ENCODE measurements around the gene AOPEP.
A peak's percentile ranks its signal among the peaks of the same experiment; 100 is the strongest.

Gene AOPEP

DNA sequence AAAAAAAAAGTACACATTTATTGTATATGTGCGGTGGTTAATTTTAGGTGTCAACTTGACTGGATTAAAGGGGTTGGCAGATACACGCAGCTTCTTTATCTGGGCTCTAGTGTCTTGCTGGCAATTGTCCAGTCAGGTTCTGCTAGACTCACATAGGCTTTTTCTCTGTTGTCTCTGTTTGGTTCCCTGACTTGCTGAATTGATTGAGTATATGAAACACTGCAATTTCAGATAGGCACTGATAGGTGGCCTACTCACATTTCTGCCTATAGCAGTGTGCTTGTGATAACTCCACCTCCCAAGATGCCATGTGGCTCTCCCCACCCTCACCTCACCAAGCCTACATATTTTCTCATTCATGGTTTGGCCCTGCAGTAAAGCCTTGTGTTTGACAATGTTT is 52.5 kb downstream of the AOPEP start:
- H3K4me3 ChIP-seq (ENCODE audit: low read depth, low read length), result no peak overlapping the region
- H3K27me3 ChIP-seq (replicated peaks), result no peaks in the 10 kb centered on the region
- TF ChIP-seq, protein P1, sequence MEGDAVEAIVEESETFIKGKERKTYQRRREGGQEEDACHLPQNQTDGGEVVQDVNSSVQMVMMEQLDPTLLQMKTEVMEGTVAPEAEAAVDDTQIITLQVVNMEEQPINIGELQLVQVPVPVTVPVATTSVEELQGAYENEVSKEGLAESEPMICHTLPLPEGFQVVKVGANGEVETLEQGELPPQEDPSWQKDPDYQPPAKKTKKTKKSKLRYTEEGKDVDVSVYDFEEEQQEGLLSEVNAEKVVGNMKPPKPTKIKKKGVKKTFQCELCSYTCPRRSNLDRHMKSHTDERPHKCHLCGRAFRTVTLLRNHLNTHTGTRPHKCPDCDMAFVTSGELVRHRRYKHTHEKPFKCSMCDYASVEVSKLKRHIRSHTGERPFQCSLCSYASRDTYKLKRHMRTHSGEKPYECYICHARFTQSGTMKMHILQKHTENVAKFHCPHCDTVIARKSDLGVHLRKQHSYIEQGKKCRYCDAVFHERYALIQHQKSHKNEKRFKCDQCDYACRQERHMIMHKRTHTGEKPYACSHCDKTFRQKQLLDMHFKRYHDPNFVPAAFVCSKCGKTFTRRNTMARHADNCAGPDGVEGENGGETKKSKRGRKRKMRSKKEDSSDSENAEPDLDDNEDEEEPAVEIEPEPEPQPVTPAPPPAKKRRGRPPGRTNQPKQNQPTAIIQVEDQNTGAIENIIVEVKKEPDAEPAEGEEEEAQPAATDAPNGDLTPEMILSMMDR (IDR thresholded peaks at IDR 0.05; ENCODE audit: low read depth, low read length, missing control alignments), result no peak
- H3K36me3 ChIP-seq (replicated peaks), result no peaks in the 10 kb centered on the region
- H3K27ac ChIP-seq, result no peak overlapping the region
- in situ Hi-C loops (cut with HindIII; ENCODE audit: low pct_ligation_motif_present, low sequenced_read_pairs), result no loop called here
- DNase-seq, result no peak

- H3K4me3 ChIP-seq (ENCODE audit: low read depth, low read length), result no peak overlapping the region
- H3K36me3 ChIP-seq (replicated peaks), result no peaks in the 10 kb centered on the region
- in situ Hi-C loops (cut with HindIII; ENCODE audit: low pct_ligation_motif_present, low sequenced_read_pairs), result no loop called here
- TF ChIP-seq, protein P1 (IDR thresholded peaks at IDR 0.05; ENCODE audit: low read depth, low read length, missing control alignments), result no peak
- H3K27me3 ChIP-seq (replicated peaks), result no peaks in the 10 kb centered on the region
- no peak overlapping the region for H3K27ac ChIP-seq
- no peak for DNase-seq
These were observed 53.3 kb downstream of the AOPEP start for GRCh38 chr9:94779693-94780290.

DNA sequence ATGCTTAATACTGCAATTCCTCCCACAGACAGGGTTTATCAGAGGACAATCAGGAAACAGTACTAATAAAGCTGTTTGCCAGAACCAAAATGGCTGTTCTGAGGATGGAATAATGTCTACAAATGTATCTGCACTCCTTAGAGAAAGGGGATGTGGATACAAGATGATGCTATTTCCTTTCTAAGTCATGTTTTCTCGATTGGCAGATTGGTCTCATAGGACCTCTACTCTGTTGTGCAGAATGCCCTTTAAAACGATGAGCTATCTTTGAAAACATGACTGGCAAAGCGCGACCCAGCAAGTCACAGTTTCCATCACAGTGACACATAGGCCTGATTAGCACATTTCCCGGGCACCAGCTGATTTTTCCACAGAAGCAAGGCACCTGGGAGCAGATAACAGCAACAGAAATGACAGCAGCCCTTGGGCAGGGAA is 54.0 kb downstream of the AOPEP start:
- Histone ChIP-seq H3K27ac (no peak overlapping the region), H3K4me3 (ENCODE audit: low read depth, low read length) (no peak overlapping the region), H3K27me3 (replicated peaks) (no peaks in the 10 kb centered on the region), H3K36me3 (replicated peaks) (no peaks in the 10 kb centered on the region)
- DNase-seq, result no peak
- TF ChIP-seq, protein P1 (IDR thresholded peaks at IDR 0.05; ENCODE audit: low read depth, low read length, missing control alignments), result no peak
- in situ Hi-C loops (cut with HindIII; ENCODE audit: low pct_ligation_motif_present, low sequenced_read_pairs), result no loop called here

DNA sequence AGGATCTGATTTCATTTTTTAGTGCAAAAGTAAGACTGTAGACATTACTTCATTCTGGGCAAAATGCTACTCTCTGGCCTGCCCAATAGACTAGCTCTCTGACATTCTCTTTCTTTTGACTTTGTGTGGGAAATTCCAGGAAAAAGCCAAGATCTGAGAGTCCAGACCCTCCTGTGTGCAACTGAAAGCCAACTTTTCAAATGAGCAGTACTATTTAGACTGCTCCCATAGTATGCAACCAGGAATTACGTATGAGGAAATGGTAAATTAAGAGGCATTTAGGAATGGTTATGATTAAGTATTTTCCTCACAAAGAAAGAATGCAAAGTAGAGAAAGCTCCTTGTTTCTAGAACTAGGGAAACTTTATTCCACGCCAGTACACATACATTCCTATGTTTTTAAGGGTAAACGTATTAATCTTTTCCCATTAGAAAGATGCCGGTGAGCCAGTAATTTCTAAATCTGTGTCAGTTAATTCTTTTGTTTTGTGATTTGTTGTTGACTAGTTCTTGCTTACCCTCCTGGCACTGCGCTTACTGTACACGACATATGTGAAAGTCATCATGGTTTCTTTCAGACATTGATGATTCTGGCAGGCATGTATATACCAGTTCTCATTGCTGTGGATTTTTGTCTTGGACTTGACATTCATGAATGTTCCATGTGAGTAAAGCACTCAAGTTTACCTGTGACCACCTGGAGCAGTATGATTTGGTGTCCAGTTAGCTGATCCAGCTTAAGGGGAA is 56.0 kb downstream of the AOPEP start:
- peak overlapping the region; percentile 14 for H3K27ac ChIP-seq
- in situ Hi-C loops (cut with HindIII; ENCODE audit: low pct_ligation_motif_present, low sequenced_read_pairs), result no loop called here
- no peak for DNase-seq

DNA sequence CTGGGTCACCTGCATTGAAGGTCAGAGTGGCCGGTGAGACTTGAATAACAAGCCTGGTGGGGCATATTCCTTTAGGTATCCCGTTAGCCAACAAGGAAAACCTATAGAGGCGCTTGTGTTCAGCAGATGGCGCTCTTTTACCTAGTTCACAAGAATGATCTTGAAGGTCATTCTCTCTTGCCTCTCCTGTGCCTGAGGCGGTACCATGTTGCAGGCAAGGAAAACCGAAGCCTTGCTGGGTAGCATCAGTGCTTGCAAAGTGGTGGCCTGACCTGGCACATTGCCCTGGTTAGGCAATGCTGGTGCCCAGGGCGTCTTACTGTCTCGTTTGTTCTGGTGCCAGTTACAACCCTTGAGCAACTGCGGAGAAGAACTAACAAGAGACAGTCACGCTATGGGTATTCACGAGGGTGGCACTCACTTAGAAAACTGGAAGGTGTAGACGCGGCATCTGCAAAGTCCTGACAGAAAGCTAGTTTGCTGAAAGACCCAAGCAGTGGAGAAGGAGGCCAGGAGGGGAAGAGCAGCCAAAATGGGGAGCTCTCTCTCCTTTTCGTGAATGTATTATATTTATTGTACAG is 56.7 kb downstream of the AOPEP start:
- H3K27me3 ChIP-seq (replicated peaks), result no peaks in the 10 kb centered on the region
- H3K36me3 ChIP-seq (replicated peaks), result no peaks in the 10 kb centered on the region
- in situ Hi-C loops (cut with HindIII; ENCODE audit: low pct_ligation_motif_present, low sequenced_read_pairs), result no loop called here
- TF ChIP-seq, protein P1 (IDR thresholded peaks at IDR 0.05; ENCODE audit: low read depth, low read length, missing control alignments), result peak; percentile 81
- no peak overlapping the region for H3K4me3 ChIP-seq (ENCODE audit: low read depth, low read length)
- DNase-seq, result peak; percentile 90
- peak overlapping the region; percentile 14 for H3K27ac ChIP-seq

More for the DNA sequence above, 56.0 kb downstream of the AOPEP start:
- TF ChIP-seq, protein P1 (IDR thresholded peaks at IDR 0.05; ENCODE audit: low read depth, low read length, missing control alignments), result no peak
- no peaks in the 10 kb centered on the region for H3K36me3 ChIP-seq (replicated peaks)
- no peak overlapping the region for H3K4me3 ChIP-seq (ENCODE audit: low read depth, low read length)
- no peaks in the 10 kb centered on the region for H3K27me3 ChIP-seq (replicated peaks)

Measured in brain microvascular endothelial cell (primary cell).